HG02588 (cell line): ENCODE measurements around the gene POU3F3.
A peak's percentile ranks its signal among the peaks of the same experiment; 100 is the strongest.

Experiments
- ATAC-seq: cut with Tn5 transposase; IDR thresholded peaks from one replicate; pipeline ENCODE4 v1.9.1; 2021; ENCODE audit warnings: mild to moderate bottlenecking, moderate library complexity; ENCODE audit not compliant: unreplicated experiment

Gene POU3F3

GRCh38 chr2:104853534-104854497, at the start of gene POU3F3:
POU3F3 (plus strand) TSS chr2:104854115; CDS start chr2:104855511, 1,396 bp downstream.
- peak; percentile 45 for ATAC-seq

- ATAC-seq = no peak
Observed at GRCh38 chr2:104804148-104804890, 49.6 kb upstream of the POU3F3 start.

GRCh38 chr2:104812286-104812685, 41.6 kb upstream of the POU3F3 start:
- no peak for ATAC-seq

- ATAC-seq = no peak
Observed at GRCh38 chr2:104816143-104816542, 37.8 kb upstream of the POU3F3 start.

GRCh38 chr2:104818264-104818663, 35.7 kb upstream of the POU3F3 start:
- ATAC-seq = no peak

GRCh38 chr2:104820126-104820525, 33.8 kb upstream of the POU3F3 start:
- no peak for ATAC-seq

GRCh38 chr2:104825124-104825865, 28.6 kb upstream of the POU3F3 start:
- ATAC-seq = no peak

GRCh38 chr2:104826016-104826415, 27.9 kb upstream of the POU3F3 start:
- ATAC-seq = no peak

- no peak for ATAC-seq
Observed at GRCh38 chr2:104831742-104832141, 22.2 kb upstream of the POU3F3 start.

GRCh38 chr2:104834431-104835153, 19.3 kb upstream of the POU3F3 start:
- no peak for ATAC-seq

GRCh38 chr2:104836265-104836664, 17.6 kb upstream of the POU3F3 start:
- ATAC-seq = no peak

GRCh38 chr2:104836841-104837240, 17.1 kb upstream of the POU3F3 start:
- ATAC-seq = no peak

GRCh38 chr2:104840156-104840555, 13.8 kb upstream of the POU3F3 start:
- ATAC-seq = no peak

GRCh38 chr2:104840893-104841585, 12.9 kb upstream of the POU3F3 start:
- ATAC-seq = no peak

GRCh38 chr2:104841744-104842143, 12.2 kb upstream of the POU3F3 start:
- no peak for ATAC-seq

- ATAC-seq = no peak
Observed at GRCh38 chr2:104844807-104845551, 8.9 kb upstream of the POU3F3 start.

- ATAC-seq = no peak
Observed at GRCh38 chr2:104845552-104845931, 8.4 kb upstream of the POU3F3 start.

- ATAC-seq = no peak
Observed at GRCh38 chr2:104845946-104846785, 7.7 kb upstream of the POU3F3 start.
